Hematopoietic multipotent progenitor cell (in vitro differentiated cells): ENCODE data around the gene SMOC1. TPM values are rescaled to one million over a fixed set of nuclear protein-coding genes. Genes with fewer than 3 reads are reported as not detected.
"Not testable (repeated sequence)": the region's sequence is repeated elsewhere in the genome, so short reads cannot be mapped to it uniquely, and the experiment has no call there.

Experiments
- DNase-seq, 3 donors: peaks; one replicate each; pipeline ENCODE4 v3.0.0-alpha.2; 2011 to 2015; ENCODE audit warnings: low read depth in 2 of 3, low spot score in 2 of 3
- total RNA-seq: library from RNA; depleted of rRNA; stranded (reverse); fragments of >200 nt; gene quantifications from one replicate; pipeline ENCODE4 v1.2.3, GENCODE V29; 2012

Gene SMOC1
- total RNA-seq, 1 donor, result under 0.01 TPM

- no peak for DNase-seq
Measured at GRCh38 chr14:69896080-69896479, 16.9 kb downstream of the SMOC1 start.

- no peak for DNase-seq
Measured at GRCh38 chr14:69896972-69897371, 17.8 kb downstream of the SMOC1 start.

DNA sequence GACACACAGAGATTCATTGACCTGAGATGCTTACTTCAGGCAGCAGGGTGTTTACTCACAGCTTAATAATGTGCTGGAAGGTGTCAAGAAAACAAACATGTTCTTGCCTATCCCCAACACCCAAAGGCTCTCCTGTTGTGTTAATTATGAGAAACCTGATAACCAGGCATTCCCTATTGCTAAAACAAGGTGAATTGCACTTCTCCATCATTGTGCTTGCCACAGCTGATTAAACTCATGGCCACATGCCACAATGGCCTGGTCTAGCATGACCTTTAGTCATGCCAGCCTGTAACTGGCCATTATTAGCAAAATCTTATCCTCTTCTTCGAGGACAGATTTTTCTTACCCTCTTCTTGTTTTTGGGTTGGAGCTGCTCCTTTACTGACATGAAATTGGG is 21.4 kb downstream of the SMOC1 start:
- no peak for DNase-seq

GRCh38 chr14:69901113-69901951 is 22.1 kb downstream of the SMOC1 start:
- DNase-seq, result no peak

- not testable (repeated sequence) for DNase-seq
Measured at GRCh38 chr14:69903046-69903445, 23.8 kb downstream of the SMOC1 start.

- DNase-seq, result no peak
Measured at GRCh38 chr14:69904246-69904645, 25.0 kb downstream of the SMOC1 start.

- DNase-seq, result no peak
Measured at GRCh38 chr14:69906201-69906600, 27.0 kb downstream of the SMOC1 start.

GRCh38 chr14:69909826-69910550 is 30.8 kb downstream of the SMOC1 start:
- no peak for DNase-seq

DNA sequence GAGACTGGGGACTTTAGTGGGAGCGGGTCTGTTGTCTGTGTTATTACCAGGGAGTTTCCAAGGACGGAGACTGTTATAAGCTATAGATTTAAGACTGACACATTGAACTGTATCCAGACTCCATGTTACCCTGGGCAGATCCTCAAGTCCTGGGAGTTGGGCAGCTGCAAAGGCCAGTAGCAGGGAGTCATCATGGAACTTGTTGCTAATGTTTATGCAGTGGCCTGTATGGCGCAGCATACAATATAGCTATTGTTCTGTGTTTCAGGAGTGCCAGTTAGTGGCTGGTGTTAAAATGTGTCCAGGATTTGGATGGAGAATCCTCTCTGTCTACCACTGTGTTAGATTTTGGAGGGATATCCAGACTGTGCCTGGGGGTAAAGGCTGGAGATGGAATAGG is 31.7 kb downstream of the SMOC1 start:
- DNase-seq, result no peak

DNA sequence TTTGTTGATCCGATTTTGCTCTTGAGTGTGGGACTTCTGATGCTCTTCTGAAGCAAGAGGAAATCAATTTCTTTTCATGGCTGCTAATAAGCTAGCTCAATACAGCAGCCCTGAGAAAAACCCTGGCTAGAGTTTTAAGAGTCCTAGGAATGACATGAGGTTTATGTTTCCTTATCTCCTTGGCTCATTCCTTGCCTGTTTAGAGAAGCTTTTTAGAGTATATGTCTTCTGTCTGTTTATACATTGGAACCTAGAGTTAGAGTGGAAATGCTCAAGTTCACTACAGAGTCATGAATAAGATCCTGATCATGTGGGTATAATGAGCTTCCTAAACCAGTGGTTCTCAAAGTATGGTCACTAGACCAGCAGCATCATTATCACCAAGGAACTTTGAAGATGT is 34.5 kb downstream of the SMOC1 start:
- no peak for DNase-seq

DNA sequence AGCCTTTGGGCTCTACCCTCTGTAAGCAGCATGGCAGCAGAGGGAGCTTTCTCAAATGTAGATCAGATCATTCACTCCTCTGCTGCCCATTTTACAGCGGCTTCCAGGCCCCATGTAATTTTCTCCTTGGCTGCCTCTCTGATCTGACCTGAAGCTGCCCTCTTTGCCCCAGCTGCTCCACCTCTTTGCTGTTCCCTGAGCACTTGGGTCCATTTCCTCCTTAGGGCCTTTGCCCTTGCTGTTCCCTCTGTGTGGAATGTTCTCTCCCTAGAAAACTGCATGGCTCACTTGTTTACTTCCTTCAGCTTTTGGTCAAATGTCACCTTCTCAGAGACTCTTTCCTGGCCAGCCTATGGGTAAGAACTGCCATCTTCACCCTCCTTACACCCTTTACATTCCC is 37.2 kb downstream of the SMOC1 start:
- DNase-seq, result no peak

- no peak for DNase-seq
Measured at GRCh38 chr14:69917287-69917686, 38.1 kb downstream of the SMOC1 start.

DNA sequence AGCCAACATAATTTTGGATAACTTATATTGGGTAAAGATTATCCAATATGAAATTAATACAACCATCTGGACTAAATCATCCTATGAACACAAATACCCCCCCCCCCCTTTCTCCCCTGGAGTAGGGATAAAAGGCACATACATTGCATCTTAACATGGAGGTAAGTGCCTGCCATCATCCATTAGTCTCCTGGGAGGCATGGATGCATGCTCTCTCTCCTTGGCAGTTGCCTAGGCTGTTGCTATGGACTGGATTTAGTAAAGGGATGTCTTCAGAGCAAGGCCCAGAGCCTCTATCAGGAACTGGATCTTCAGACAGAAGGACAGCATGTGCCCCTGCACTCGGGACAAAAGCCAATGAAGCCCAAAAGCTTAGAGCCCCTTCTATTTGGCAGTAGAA is 40.6 kb downstream of the SMOC1 start:
- DNase-seq, result no peak

GRCh38 chr14:69921052-69921451 is 41.8 kb downstream of the SMOC1 start:
- no peak for DNase-seq

DNA sequence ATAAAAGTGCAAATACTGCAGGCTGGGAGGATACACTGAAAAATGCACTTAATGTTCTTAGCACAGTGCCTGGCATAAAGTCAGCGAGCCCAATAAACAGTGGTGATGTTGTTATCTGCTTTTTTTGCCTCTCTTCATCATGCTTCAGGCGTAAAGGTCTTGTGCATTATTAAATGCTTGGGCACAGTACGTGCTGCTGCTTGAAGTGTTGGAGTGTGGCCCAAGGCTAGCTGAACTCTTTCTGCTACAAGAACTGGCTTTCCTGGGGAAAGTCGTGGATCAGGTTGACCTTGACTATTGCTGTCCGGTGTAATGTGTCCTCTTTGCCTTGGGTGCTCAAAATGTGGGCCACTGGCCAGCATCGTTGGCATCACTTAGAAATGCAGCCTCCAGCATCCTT is 43.0 kb downstream of the SMOC1 start:
- DNase-seq, result no peak

- no peak for DNase-seq
Measured at GRCh38 chr14:69924201-69924600, 45.0 kb downstream of the SMOC1 start.

GRCh38 chr14:69928111-69928523 is 48.9 kb downstream of the SMOC1 start:
- no peak for DNase-seq

- DNase-seq, result no peak
Measured at GRCh38 chr14:69930780-69931379, 51.7 kb downstream of the SMOC1 start.

DNA sequence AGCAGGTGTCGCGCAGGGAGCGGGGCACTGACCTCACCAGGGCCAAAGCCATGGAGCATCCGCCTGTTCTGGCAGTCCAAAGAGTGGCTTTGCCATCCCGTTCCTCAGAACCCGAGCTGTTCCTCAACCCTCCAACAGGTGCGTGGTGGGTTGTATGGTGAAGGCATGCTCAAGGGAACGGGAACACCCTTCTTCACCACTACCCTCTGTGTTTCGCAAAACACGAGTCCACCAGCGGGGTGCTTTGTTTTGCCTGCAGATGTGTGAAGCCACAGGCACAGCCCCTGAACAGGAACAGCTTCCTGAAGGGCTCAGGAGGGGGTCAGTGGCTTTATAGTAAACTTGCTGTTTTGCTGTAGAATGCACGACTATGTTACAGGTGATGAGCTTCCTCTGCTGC is 52.7 kb downstream of the SMOC1 start:
- no peak for DNase-seq

- no peak for DNase-seq
Measured at GRCh38 chr14:69932391-69932790, 53.2 kb downstream of the SMOC1 start.

- no peak for DNase-seq
Measured at GRCh38 chr14:69933623-69934275, 54.5 kb downstream of the SMOC1 start.
